H1 (cell line): Measurements from ENCODE around the gene DHCR7. TPM values are rescaled to one million over a fixed set of nuclear protein-coding genes. Genes with fewer than 3 reads are reported as not detected.

ENCODE experiments used
- CTCF ChIA-PET: fragments of 300-600 bp; sonication (Branson Sonifier 250); formaldehyde crosslinking; loops from one replicate; lab custom pipeline; 2021; ENCODE audit not compliant: partially characterized antibody; lab: Charles Lee
- POLR2A ChIA-PET: fragments of 300-600 bp; sonication (Branson Sonifier 250); formaldehyde crosslinking; loops from one replicate; lab custom pipeline; 2021; ENCODE audit warnings: inconsistent platforms; ENCODE audit not compliant: partially characterized antibody; lab: Charles Lee
- DNase-seq, 2 experiments: peaks; one replicate each; pipeline versions ENCODE4 v3.0.0 to v3.0.0-alpha.2; 2010 to 2022; ENCODE audit warnings: low spot score in 2 of 2, low read depth in 1 of 2, mixed read lengths in 1 of 2
- FAIRE-seq: peaks from 2 replicates; lab custom pipeline; 2011; peaks lifted over from hg19 to GRCh38; lab: Jason Lieb, UNC
- H2AFZ ChIP-seq: 2 replicates; pipeline ENCODE4 v1.8.1; 2012; ENCODE audit warnings: low read length, inconsistent platforms
- H2AK5ac ChIP-seq: 2 replicates; pipeline ENCODE4 v1.6.1; 2013; ENCODE audit warnings: low read depth, low read length
- H2BK120ac ChIP-seq: replicated peaks from 2 replicates; pipeline ENCODE3; 2013; ENCODE audit warnings: low read depth, low read length, inconsistent platforms
- H2BK12ac ChIP-seq: 2 replicates; pipeline ENCODE4 v1.6.1; 2013; ENCODE audit warnings: low read depth, low read length
- H2BK15ac ChIP-seq: 2 replicates; pipeline ENCODE4 v1.6.1; 2013; ENCODE audit warnings: low read length
- H2BK20ac ChIP-seq: 2 replicates; pipeline ENCODE4 v1.6.1; 2013; ENCODE audit warnings: low read length
- H2BK5ac ChIP-seq: 2 replicates; pipeline ENCODE4 v1.6.1; 2013; ENCODE audit warnings: low read depth, low read length
- H3K14ac ChIP-seq: 2 replicates; pipeline ENCODE4 v1.6.1; 2013; ENCODE audit warnings: inconsistent platforms; ENCODE audit not compliant: insufficient read length
- H3K18ac ChIP-seq: 2 replicates; pipeline ENCODE4 v1.6.1; 2013; ENCODE audit warnings: low read length; ENCODE audit errors: extremely low read depth
- H3K23ac ChIP-seq: 2 replicates; pipeline ENCODE4 v1.6.1; 2013; ENCODE audit warnings: inconsistent platforms; ENCODE audit not compliant: insufficient read length
- H3K23me2 ChIP-seq: 2 replicates; pipeline ENCODE4 v1.6.1; 2013; ENCODE audit warnings: low read depth, low read length
- H3K27ac ChIP-seq: 2 replicates; pipeline ENCODE4 v1.6.1; 2011; ENCODE audit warnings: low read depth, low read length, inconsistent platforms
- H3K27me3 ChIP-seq, 4 experiments: replicated peaks in 1 of 4; 1 replicate in 1 of 4; 2 replicates in 3 of 4; pipeline versions ENCODE4 v1.6.1 to v1.8.1; 2011 to 2013; ENCODE audit warnings: low read length in 3 of 4, mild to moderate bottlenecking in 3 of 4, inconsistent platforms in 2 of 4, mixed read lengths in 2 of 4, moderate library complexity in 1 of 4; ENCODE audit not compliant: control insufficient read depth in 3 of 4, insufficient read depth in 3 of 4; ENCODE audit errors: extremely low read depth in 1 of 4
- H3K36me3 ChIP-seq, 4 experiments: 2 replicates each; pipeline versions ENCODE4 v1.6.1 to v1.8.1; 2011 to 2013; ENCODE audit warnings: mild to moderate bottlenecking in 4 of 4, low read length in 3 of 4, moderate library complexity in 2 of 4, control low read depth in 1 of 4, inconsistent platforms in 1 of 4; ENCODE audit not compliant: insufficient read depth in 4 of 4, control insufficient read depth in 2 of 4
- H3K4ac ChIP-seq: replicated peaks from 2 replicates; pipeline ENCODE3; 2013; ENCODE audit warnings: low read length, low read depth, mixed read lengths, inconsistent platforms; ENCODE audit not compliant: insufficient read length
- H3K4me1 ChIP-seq, 4 experiments: replicated peaks in 1 of 4; 1 replicate in 1 of 4; 2 replicates in 3 of 4; pipeline versions ENCODE4 v1.6.1 to v1.8.1; 2011 to 2013; ENCODE audit warnings: low read length in 3 of 4, inconsistent platforms in 2 of 4, mixed read lengths in 1 of 4; ENCODE audit not compliant: insufficient read depth in 4 of 4, control insufficient read depth in 3 of 4
- H3K4me2 ChIP-seq, 2 experiments: 2 replicates each; pipeline versions ENCODE4 v1.6.1 to v1.8.1; 2011 to 2013; ENCODE audit warnings: low read depth in 2 of 2, low read length in 2 of 2, control low read depth in 1 of 2, inconsistent platforms in 1 of 2, mild to moderate bottlenecking in 1 of 2; ENCODE audit not compliant: insufficient read depth in 1 of 2
- H3K4me3 ChIP-seq, 4 experiments: fragments of 200-600, 300-600 bp in 1 of 4; sonication (generic), shearing (Covaris generic), sonication (Bioruptor Twin) in 1 of 4; 2 replicates each; pipeline versions ENCODE4 v1.5.1 to v1.8.1; 2011 to 2016; ENCODE audit warnings: low read length in 4 of 4, low read depth in 3 of 4, control low read depth in 2 of 4, inconsistent platforms in 2 of 4, mild to moderate bottlenecking in 2 of 4, mixed read lengths in 1 of 4, moderate library complexity in 1 of 4; ENCODE audit not compliant: insufficient read depth in 2 of 4; ENCODE audit errors: extremely low read depth in 1 of 4
- H3K56ac ChIP-seq: replicated peaks from 2 replicates; pipeline ENCODE3; 2013; ENCODE audit warnings: low read depth, mild to moderate bottlenecking, mixed read lengths, low read length, inconsistent platforms; ENCODE audit not compliant: insufficient read length
- H3K79me1 ChIP-seq: 2 replicates; pipeline ENCODE4 v1.6.1; 2013; ENCODE audit warnings: low read depth, low read length, control low read depth
- H3K79me2 ChIP-seq, 2 experiments: 2 replicates each; pipeline versions ENCODE4 v1.6.1 to v1.8.1; 2012 to 2013; ENCODE audit warnings: low read length in 2 of 2, mild to moderate bottlenecking in 2 of 2, inconsistent platforms in 1 of 2; ENCODE audit not compliant: insufficient read depth in 2 of 2, control insufficient read depth in 1 of 2
- H3K9ac ChIP-seq, 4 experiments: replicated peaks in 1 of 4; 1 replicate in 1 of 4; 2 replicates in 3 of 4; pipeline versions ENCODE4 v1.6.1 to v1.8.1; 2011 to 2013; ENCODE audit warnings: low read depth in 3 of 4, low read length in 3 of 4, control low read depth in 2 of 4, mild to moderate bottlenecking in 2 of 4, moderate library complexity in 2 of 4, inconsistent platforms in 1 of 4; ENCODE audit errors: extremely low read depth in 1 of 4
- H3K9me3 ChIP-seq, 2 experiments: 2 replicates each; pipeline versions ENCODE4 v1.6.1 to v1.8.1; 2012 to 2013; ENCODE audit warnings: mild to moderate bottlenecking in 2 of 2, moderate library complexity in 2 of 2, control low read depth in 1 of 2, inconsistent platforms in 1 of 2, low read depth in 1 of 2, low read length in 1 of 2, mixed read lengths in 1 of 2; ENCODE audit not compliant: insufficient read depth in 2 of 2
- H4K20me1 ChIP-seq, 2 experiments: replicated peaks in 1 of 2; 2 replicates each; pipeline versions ENCODE3 to v1.8.1; 2011 to 2013; ENCODE audit warnings: inconsistent platforms in 2 of 2, low read length in 2 of 2, mild to moderate bottlenecking in 1 of 2; ENCODE audit not compliant: insufficient read depth in 2 of 2, control insufficient read depth in 1 of 2
- H4K5ac ChIP-seq: 2 replicates; pipeline ENCODE4 v1.6.1; 2013; ENCODE audit warnings: low read length, low read depth, mixed read lengths, inconsistent platforms; ENCODE audit not compliant: insufficient read length
- H4K8ac ChIP-seq: 2 replicates; pipeline ENCODE4 v1.8.0; 2013; ENCODE audit warnings: mild to moderate bottlenecking, moderate library complexity, low read length, inconsistent platforms; ENCODE audit not compliant: insufficient read depth; ENCODE audit errors: extremely low read depth
- H4K91ac ChIP-seq: replicated peaks from 2 replicates; pipeline ENCODE3; 2013; ENCODE audit warnings: low read length, mixed read lengths, inconsistent platforms; ENCODE audit not compliant: insufficient read length
- ASH2L ChIP-seq: fragments of 200-600, 300-600 bp; sonication (generic); IDR thresholded peaks from one replicate; pipeline ENCODE4 v1.7.1; 2017; ENCODE audit warnings: low read length
- ATF3 ChIP-seq: IDR thresholded peaks from 2 replicates; pipeline ENCODE4 v1.6.1; 2011; ENCODE audit warnings: low read depth, mild to moderate bottlenecking, low read length; ENCODE audit not compliant: insufficient read depth
- BRCA1 ChIP-seq: IDR thresholded peaks from 2 replicates; pipeline ENCODE4 v1.6.1; 2012; ENCODE audit warnings: low read depth, low read length, improper control_type of control experiment
- CHD1 ChIP-seq: IDR thresholded peaks from 2 replicates; pipeline ENCODE4 v1.6.1; 2012; ENCODE audit warnings: low read depth, low read length, improper control_type of control experiment
- HDAC2 ChIP-seq, 2 experiments: fragments of 300-600 bp in 1 of 2; sonication (generic) in 1 of 2; IDR thresholded peaks; 2 replicates each; pipeline ENCODE4 v1.6.1; 2011 to 2012; ENCODE audit warnings: low read depth in 2 of 2, low read length in 2 of 2, mild to moderate bottlenecking in 2 of 2, moderate library complexity in 2 of 2, borderline replicate concordance in 1 of 2, inconsistent platforms in 1 of 2
- NRF1 ChIP-seq: IDR thresholded peaks from 2 replicates; pipeline ENCODE4 v1.6.1; 2011; ENCODE audit warnings: mild to moderate bottlenecking, low read depth, low read length, improper control_type of control experiment
- SP1 ChIP-seq: IDR thresholded peaks from 2 replicates; pipeline ENCODE4 v1.6.1; 2011; ENCODE audit warnings: low read depth, low read length
- SUZ12 ChIP-seq: fragments of 200-600 bp; sonication (generic); IDR thresholded peaks from 2 replicates; pipeline ENCODE4 v1.6.1; 2012; ENCODE audit warnings: mild to moderate bottlenecking, inconsistent platforms, low read length, moderate library complexity, mixed read lengths
- TAF1 ChIP-seq: IDR thresholded peaks from 2 replicates; pipeline ENCODE4 v1.6.1; 2011; ENCODE audit warnings: mild to moderate bottlenecking, low read depth, low read length
- TAF7 ChIP-seq: optimal IDR thresholded peaks from 2 replicates; pipeline ENCODE3; 2011; ENCODE audit warnings: low read depth, mild to moderate bottlenecking, inconsistent platforms, low read length, moderate library complexity, borderline replicate concordance
- TBP ChIP-seq: IDR thresholded peaks from 2 replicates; pipeline ENCODE4 v1.6.1; 2011; ENCODE audit warnings: low read depth, low read length, improper control_type of control experiment
- WGBS, 2 experiments: shearing (Covaris generic) in 1 of 2; methylation state at CpG; one replicate each; pipeline versions ENCODE4 v1.1.6 to v1.1.7; 2013 to 2015; ENCODE audit warnings: low lambda C conversion rate in 2 of 2, mixed read lengths in 2 of 2, inconsistent platforms in 1 of 2, low coverage in 1 of 2, missing lambda C conversion rate in 1 of 2; ENCODE audit not compliant: insufficient replicate concordance in 2 of 2, insufficient coverage in 1 of 2, insufficient read length in 1 of 2; ENCODE audit errors: extremely low coverage in 1 of 2, missing lambda C conversion rate in 1 of 2; 5-methylcytosine and 5-hydroxymethylcytosine counted together
- polyA plus RNA-seq, 7 experiments: library from polyadenylated mRNA; depleted of rRNA in 3 of 7; stranded (reverse) in 5 of 7; unstranded in 2 of 7; fragments of >200 nt in 5 of 7; fragments of 200-250 nt in 2 of 7; gene quantifications; 1 replicate in 5 of 7; 2 replicates in 1 of 7; 4 replicates in 1 of 7; pipeline versions ENCODE4 v1.2.1 to v1.2.3, GENCODE V29; 2011 to 2013; ENCODE audit warnings: missing spikeins in 2 of 7, mixed read lengths in 2 of 7
- total RNA-seq: library from RNA; stranded (reverse); fragmentation: NEBNext Ultra II Directional; extraction: Animal tissue kit (Norgen Biotek cat#: 25700); gene quantifications from 2 replicates; pipeline ENCODE4 v1.2.1, GENCODE V29; 2021

The DHCR7 gene
- total and polyA plus RNA-seq, 2 of the 8 experiments (the other 6 are each of a cell fraction or from before 2014, with no cell fraction given): 144 to 157 TPM

DNA sequence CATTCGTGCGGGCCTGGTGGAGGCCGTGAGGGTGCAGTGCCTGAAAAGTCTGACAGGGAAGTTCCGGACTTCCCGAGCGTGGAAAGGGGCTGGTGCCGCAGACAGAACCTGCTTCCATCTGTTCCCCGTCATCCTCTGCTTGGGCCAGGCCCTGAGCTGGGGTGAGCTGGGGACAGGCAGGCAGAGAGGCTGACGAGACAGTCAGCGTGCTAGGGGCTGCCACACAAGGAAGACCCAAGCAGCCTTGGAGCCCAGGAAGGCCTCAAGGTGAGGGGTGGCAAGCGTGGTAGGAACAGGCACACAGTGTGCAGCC lies 30.3 kb upstream of the DHCR7 start:
- Histone ChIP-seq H2BK15ac (no peak overlapping the region), H3K23me2 (no peaks in the 10 kb centered on the region), H4K8ac (no peak overlapping the region), H2BK20ac (no peak overlapping the region), H3K56ac (no peak overlapping the region), H3K27ac (no peak overlapping the region), H3K4me2 (no peak overlapping the region), H3K4me3 (no peak overlapping the region), H3K9me3 (no peaks in the 10 kb centered on the region), H3K36me3 (peaks cover 8 to 26% (median 18%) of the 10 kb centered on the region in 4 experiments), H4K91ac (no peak overlapping the region), H3K18ac (no peak overlapping the region)
- CTCF ChIA-PET: no interaction called here
- TF ChIP-seq CHD1: no peak
- no peak for TF ChIP-seq BRCA1
- no peak for TF ChIP-seq TAF1
- TF ChIP-seq HDAC2 (IDR thresholded peaks at IDR 0.05; ENCODE audit: borderline replicate concordance in 1 of 2, low read depth in 2 of 2, low read length in 2 of 2): no peak
- TF ChIP-seq SP1: no peak
- TF ChIP-seq ATF3: no peak
- no peak for TF ChIP-seq TBP
- no peak for TF ChIP-seq TAF7
- TF ChIP-seq SUZ12: no peak
- no peak for TF ChIP-seq NRF1
- TF ChIP-seq ASH2L: no peak
- TF ChIP-seq, all 59 proteins: peak for 0
- H2AFZ ChIP-seq: no peak overlapping the region
- H3K27me3 ChIP-seq: no peaks in the 10 kb centered on the region
- peak overlapping the region; percentile 52; the same call in 1 of the 2 replicates for H2BK5ac ChIP-seq
- FAIRE-seq: no peak
- no peak overlapping the region for H3K9ac ChIP-seq
- H2BK120ac ChIP-seq: no peak overlapping the region
- H3K14ac ChIP-seq: no peak overlapping the region
- peaks cover 0 to 9% (median 4%) of the 10 kb centered on the region in 4 experiments; a peak in 6 of 7 replicates for H3K4me1 ChIP-seq
- POLR2A ChIA-PET: no interaction called here
- no peaks in the 10 kb centered on the region for H3K79me1 ChIP-seq
- 93% methylated on average over 11 of the region's 11 CpGs; no CpG with 5 or more reads in 1 of the 2 experiments for WGBS, 2 experiments
- no peak overlapping the region for H3K4ac ChIP-seq
- peaks cover 6 to 16% of the 10 kb centered on the region in 2 experiments for H4K20me1 ChIP-seq
- H3K23ac ChIP-seq: no peak overlapping the region
- no peaks in the 10 kb centered on the region for H3K79me2 ChIP-seq
- DNase-seq: no peak
- no peak overlapping the region for H2AK5ac ChIP-seq
- no peak overlapping the region for H4K5ac ChIP-seq
- H2BK12ac ChIP-seq: 0 out of 2 replicates have a peak overlapping the region, but pooled peaks have one; percentile 9
